Colonic mucosa (tissue), 4 donors: Measurements from ENCODE around the gene RASAL2. TPM values are rescaled to one million over a fixed set of nuclear protein-coding genes. Genes with fewer than 3 reads are reported as not detected.

Experiments used
- DNase-seq: peaks from one replicate; pipeline ENCODE4 v3.0.0-alpha.2; 2020
- H3K27ac ChIP-seq: fragments of 200-600 bp; one replicate; pipeline ENCODE4 v1.8.0; 2021
- H3K27me3 ChIP-seq: fragments of 200-600 bp; one replicate; pipeline ENCODE4 v1.8.0; 2021
- H3K36me3 ChIP-seq: fragments of 200-600 bp; one replicate; pipeline ENCODE4 v1.8.0; 2021
- H3K4me1 ChIP-seq: fragments of 200-600 bp; one replicate; pipeline ENCODE4 v1.8.0; 2021; ENCODE audit warnings: mild to moderate bottlenecking
- H3K4me3 ChIP-seq: fragments of 200-600 bp; one replicate; pipeline ENCODE4 v1.8.0; 2021
- H3K9ac ChIP-seq, 2 donors: one replicate each; pipeline ENCODE4 v1.7.0; 2013; ENCODE audit warnings: control low read depth in 2 of 2, low read depth in 2 of 2, low read length in 2 of 2
- H3K9me3 ChIP-seq: fragments of 200-600 bp; one replicate; pipeline ENCODE4 v1.8.0; 2021
- CTCF ChIP-seq: fragments of 200-600 bp; IDR thresholded peaks from one replicate; pipeline ENCODE4 v1.8.0; 2022; ENCODE audit warnings: antibody characterized with exemption, mild to moderate bottlenecking
- intact Hi-C: fragments of 100-400 bp; cut with DNase I; formaldehyde crosslinking; loops from one replicate; pipeline ENCODE4 v1.14.1; 2022
- total RNA-seq, 2 donors: library from RNA; stranded (reverse); fragmentation: NEBNext Ultra II Directional in 1 of 2; extraction: Animal tissue kit (Norgen Biotek cat#: 25700) in 1 of 2; gene quantifications; one replicate each; pipeline ENCODE4 v1.2.1, GENCODE V29; 2021
- donor health status: healthy.
- donor health status: DM: no; HTN: no; CAD: no.
- donor health status: DM: no; HTN: no; CAD: no.

RASAL2 gene
- total RNA-seq, 2 donors from 2014 or later = 9.7 to 11.8 TPM

DNA sequence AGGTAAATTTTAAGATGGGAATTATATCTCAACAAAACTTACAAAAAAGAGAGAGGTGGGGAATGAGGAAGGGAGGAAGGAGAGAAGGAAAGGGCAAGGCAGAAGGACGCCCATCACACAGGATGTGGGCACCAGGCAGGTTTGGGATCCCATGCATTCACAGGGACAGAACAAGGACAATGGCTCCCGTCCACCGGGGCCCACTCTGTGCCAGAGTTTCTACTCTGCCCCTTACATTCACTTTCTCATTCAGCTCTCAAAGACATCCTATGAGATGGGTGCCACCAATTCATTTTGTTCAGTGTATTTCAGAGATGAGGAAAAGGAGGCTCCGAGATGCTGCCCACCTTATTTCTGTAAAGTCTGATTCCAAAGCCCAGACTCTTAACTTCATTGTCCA, 395.5 kb downstream of the RASAL2 start:
- no peaks in the 10 kb centered on the region for H3K4me1 ChIP-seq
- H3K27me3 ChIP-seq = no peaks in the 10 kb centered on the region
- no peak overlapping the region for H3K9ac ChIP-seq
- intact Hi-C loops = no loop called here
- H3K4me3 ChIP-seq = no peak overlapping the region
- no peak for TF ChIP-seq CTCF
- H3K27ac ChIP-seq = no peak overlapping the region
- H3K9me3 ChIP-seq = no peaks in the 10 kb centered on the region
- no peak for DNase-seq
- H3K36me3 ChIP-seq = no peaks in the 10 kb centered on the region

DNA sequence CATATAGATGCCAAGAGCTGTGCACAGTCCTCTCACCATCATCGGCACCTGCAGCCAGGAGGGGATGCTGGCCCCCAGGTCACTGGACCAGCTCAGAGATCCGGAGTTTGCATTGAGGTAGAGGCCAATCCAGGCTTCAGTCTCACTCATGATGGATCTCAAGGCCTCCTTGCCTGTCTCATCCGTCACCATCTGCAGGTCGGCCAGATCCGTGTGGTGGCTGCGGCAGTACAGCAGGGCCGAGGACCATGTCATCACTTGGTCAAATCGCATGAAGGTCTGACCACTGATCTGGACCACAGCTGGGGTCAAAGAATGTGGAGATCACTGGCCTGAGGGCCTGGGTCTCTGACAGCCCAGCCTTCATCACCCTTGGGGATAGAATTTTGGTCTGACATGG, 396.2 kb downstream of the RASAL2 start:
- no peak overlapping the region for H3K27ac ChIP-seq
- no peak for DNase-seq
- intact Hi-C loops = no loop called here
- TF ChIP-seq CTCF = no peak
- no peaks in the 10 kb centered on the region for H3K27me3 ChIP-seq
- H3K4me1 ChIP-seq = no peaks in the 10 kb centered on the region
- no peaks in the 10 kb centered on the region for H3K36me3 ChIP-seq
- no peak overlapping the region for H3K4me3 ChIP-seq
- H3K9ac ChIP-seq = no peak overlapping the region
- no peaks in the 10 kb centered on the region for H3K9me3 ChIP-seq

- no peak overlapping the region for H3K9ac ChIP-seq
- no peak for TF ChIP-seq CTCF
Measured at GRCh38 chr1:178490967-178491366, 397.1 kb downstream of the RASAL2 start.

DNA sequence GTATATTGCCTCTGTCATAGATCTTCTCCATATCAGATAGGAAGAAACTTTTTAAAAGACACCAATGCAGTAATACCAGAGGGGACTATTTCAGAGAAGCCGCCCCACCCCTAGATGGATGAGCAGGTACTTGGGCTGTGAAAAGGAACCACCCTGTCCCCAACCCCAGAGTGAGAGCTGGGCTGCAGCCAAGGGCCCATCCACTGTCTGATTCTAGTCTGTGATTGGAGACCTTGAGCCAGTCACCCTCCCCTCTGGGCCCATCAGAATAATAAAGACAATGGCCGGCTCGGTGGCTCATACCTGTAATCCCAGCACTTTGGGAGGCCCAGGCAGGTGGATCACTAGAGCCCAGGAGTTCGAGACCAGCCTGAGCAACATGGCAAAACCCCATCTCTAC, 397.8 kb downstream of the RASAL2 start:
- DNase-seq = no peak
- H3K9me3 ChIP-seq = no peaks in the 10 kb centered on the region
- no peak overlapping the region for H3K9ac ChIP-seq
- H3K27ac ChIP-seq = no peak overlapping the region
- H3K27me3 ChIP-seq = no peaks in the 10 kb centered on the region
- no peaks in the 10 kb centered on the region for H3K4me1 ChIP-seq
- no peaks in the 10 kb centered on the region for H3K36me3 ChIP-seq
- intact Hi-C loops = no loop called here
- TF ChIP-seq CTCF = no peak
- no peak overlapping the region for H3K4me3 ChIP-seq

More at GRCh38 chr1:178490967-178491366, 397.1 kb downstream of the RASAL2 start:
- Histone ChIP-seq H3K9me3 (no peaks in the 10 kb centered on the region), H3K36me3 (no peaks in the 10 kb centered on the region), H3K27me3 (no peaks in the 10 kb centered on the region), H3K27ac (no peak overlapping the region), H3K4me3 (no peak overlapping the region), H3K4me1 (no peaks in the 10 kb centered on the region)
- intact Hi-C loops = no loop called here
- DNase-seq = no peak

- Histone ChIP-seq H3K9ac (no peak overlapping the region), H3K27me3 (no peaks in the 10 kb centered on the region), H3K9me3 (no peaks in the 10 kb centered on the region), H3K27ac (no peak overlapping the region), H3K4me1 (no peaks in the 10 kb centered on the region), H3K36me3 (no peaks in the 10 kb centered on the region), H3K4me3 (no peak overlapping the region)
- no peak for DNase-seq
- intact Hi-C loops = no loop called here
- no peak for TF ChIP-seq CTCF
Measured at GRCh38 chr1:178492341-178492740, 398.4 kb downstream of the RASAL2 start.

DNA sequence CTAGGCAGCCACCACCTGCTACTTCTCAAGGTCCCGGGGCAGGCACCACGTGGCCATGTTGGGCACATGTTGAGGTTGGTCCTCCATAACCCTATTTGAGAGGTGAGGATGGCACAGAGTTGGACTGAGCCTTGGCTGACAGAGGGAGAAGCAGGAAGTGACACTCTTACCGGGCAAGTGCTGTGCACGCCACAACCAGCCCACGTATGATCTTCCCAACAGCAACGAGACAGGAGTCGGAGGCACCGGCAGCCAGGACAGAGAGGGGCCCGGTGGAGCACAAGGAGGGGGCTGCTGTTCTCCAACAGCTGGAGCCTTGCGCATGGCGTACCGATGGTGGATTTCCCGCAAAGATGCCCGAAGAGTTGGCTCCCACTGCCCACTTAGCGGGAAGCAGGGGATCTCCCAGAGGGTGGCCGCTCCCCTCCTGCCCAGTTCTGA, 399.4 kb downstream of the RASAL2 start:
- intact Hi-C loops = no loop called here
- Histone ChIP-seq H3K27me3 (no peaks in the 10 kb centered on the region), H3K36me3 (no peaks in the 10 kb centered on the region), H3K9me3 (no peaks in the 10 kb centered on the region), H3K9ac (no peak overlapping the region), H3K4me3 (no peak overlapping the region), H3K4me1 (no peaks in the 10 kb centered on the region), H3K27ac (no peak overlapping the region)
- DNase-seq = no peak
- no peak for TF ChIP-seq CTCF
